Caki2 (cell line): Measurements from ENCODE around the gene NEIL1. TPM values are rescaled to one million over a fixed set of nuclear protein-coding genes. Genes with fewer than 3 reads are reported as not detected.

Source experiments
- total RNA-seq: library from RNA; depleted of rRNA; stranded (reverse); fragments of >200 nt; shearing (Covaris generic); gene quantifications from 2 replicates; pipeline ENCODE4 v1.2.3, GENCODE V29; 2014; ENCODE audit warnings: low replicate concordance; rRNA removed

NEIL1 gene
- total RNA-seq, 1 experiment from 2014 or later, result not detected

Other genes with a start within 250 kb of the NEIL1 start
- gene C15orf39, start 145.2 kb upstream of the NEIL1 start, total RNA-seq, result 7.6 and 7.7 TPM in 2 replicates
- not detected in 2 replicates for gene GOLGA6C, start 88.7 kb upstream of the NEIL1 start, total RNA-seq
- gene GOLGA6D, start 64.2 kb upstream of the NEIL1 start, total RNA-seq, result not detected in 2 replicates
- 165 and 212 TPM in 2 replicates for gene COMMD4, start 11.0 kb upstream of the NEIL1 start, total RNA-seq
- 66.8 and 90.6 TPM in 2 replicates for gene MAN2C1, start 21.6 kb downstream of the NEIL1 start, total RNA-seq
- gene SIN3A, start 104.7 kb downstream of the NEIL1 start, total RNA-seq, result 17.7 and 32.6 TPM in 2 replicates
- gene PTPN9, start 232.3 kb downstream of the NEIL1 start, total RNA-seq, result 13.8 and 18.1 TPM in 2 replicates